ENCODE results near the gene NRAS.

Gene NRAS

DNA sequence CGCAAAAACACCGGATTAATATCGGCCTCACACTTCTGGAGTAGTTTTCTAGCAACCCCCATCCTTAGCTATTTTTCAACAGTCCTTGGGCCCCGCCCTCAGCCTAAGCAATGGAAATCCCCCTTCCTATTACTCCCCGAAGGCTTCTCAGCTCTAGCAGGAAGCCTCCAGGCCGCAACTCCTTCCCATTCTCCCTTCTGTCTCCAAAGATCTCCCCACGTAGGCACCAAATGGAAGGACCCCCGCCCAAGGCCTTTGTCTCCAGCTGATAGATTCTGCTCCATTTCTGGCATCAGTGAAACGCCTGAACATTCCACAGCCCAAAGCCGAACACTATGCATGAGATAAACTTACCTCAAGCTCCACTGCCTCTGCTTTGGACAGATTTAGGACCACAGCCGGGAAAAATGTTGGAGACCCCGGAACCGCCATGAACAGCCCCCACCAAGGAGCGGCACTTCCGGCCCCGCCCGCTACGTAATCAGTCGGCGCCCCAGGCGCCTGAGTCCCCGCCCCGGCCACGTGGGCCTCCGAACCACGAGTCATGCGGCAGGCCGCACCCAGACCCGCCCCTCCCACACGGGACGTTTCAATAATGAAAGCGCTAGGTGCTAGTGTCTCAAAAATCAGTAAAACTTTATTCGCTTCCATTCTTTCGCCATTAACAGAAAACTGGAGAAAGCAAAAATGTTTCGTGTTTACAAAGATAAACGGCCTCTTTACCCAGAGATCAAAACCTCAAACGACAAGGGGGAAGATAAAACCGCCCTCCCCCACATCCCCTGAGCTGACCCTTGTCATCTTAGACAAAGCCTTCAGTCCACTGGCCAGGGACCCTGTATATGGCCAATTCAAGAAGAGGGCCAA lies at the start of gene NRAS:
Gene NRAS, minus strand, starts transcription at position 468 of the 867 bp plus-strand sequence. CDS start 611 bp downstream, outside the sequence.
- peak; percentile 90 for DNase-seq (ENCODE audit: low spot score)

DNA sequence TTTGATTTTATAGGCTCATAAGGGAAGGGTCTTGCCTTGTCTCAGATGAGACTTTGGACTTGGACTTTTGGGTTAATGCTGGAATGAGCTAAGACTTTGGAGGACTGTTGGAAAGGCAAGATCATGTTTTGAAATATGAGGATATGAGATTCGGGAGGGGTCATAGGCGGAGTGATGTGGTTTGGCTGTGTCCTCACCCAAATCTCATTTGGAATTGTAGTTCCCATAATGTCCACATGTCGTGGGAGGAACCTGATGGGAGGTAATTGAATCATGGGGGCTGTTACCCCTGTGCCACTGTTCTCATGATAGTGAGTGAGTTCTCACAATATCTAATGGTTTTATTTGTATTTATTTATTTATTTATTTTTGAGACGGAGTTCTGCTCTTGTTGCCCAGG lies 48.1 kb upstream of the NRAS start:
- no peak for DNase-seq (ENCODE audit: low spot score)
- TF ChIP-seq, protein P1, sequence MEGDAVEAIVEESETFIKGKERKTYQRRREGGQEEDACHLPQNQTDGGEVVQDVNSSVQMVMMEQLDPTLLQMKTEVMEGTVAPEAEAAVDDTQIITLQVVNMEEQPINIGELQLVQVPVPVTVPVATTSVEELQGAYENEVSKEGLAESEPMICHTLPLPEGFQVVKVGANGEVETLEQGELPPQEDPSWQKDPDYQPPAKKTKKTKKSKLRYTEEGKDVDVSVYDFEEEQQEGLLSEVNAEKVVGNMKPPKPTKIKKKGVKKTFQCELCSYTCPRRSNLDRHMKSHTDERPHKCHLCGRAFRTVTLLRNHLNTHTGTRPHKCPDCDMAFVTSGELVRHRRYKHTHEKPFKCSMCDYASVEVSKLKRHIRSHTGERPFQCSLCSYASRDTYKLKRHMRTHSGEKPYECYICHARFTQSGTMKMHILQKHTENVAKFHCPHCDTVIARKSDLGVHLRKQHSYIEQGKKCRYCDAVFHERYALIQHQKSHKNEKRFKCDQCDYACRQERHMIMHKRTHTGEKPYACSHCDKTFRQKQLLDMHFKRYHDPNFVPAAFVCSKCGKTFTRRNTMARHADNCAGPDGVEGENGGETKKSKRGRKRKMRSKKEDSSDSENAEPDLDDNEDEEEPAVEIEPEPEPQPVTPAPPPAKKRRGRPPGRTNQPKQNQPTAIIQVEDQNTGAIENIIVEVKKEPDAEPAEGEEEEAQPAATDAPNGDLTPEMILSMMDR (IDR thresholded peaks at IDR 0.05; ENCODE audit: extremely low read depth, missing control alignments): no peak

More for the DNA sequence above, at the start of gene NRAS:
- TF ChIP-seq, protein P1 (IDR thresholded peaks at IDR 0.05; ENCODE audit: extremely low read depth, missing control alignments): no peak

DNA sequence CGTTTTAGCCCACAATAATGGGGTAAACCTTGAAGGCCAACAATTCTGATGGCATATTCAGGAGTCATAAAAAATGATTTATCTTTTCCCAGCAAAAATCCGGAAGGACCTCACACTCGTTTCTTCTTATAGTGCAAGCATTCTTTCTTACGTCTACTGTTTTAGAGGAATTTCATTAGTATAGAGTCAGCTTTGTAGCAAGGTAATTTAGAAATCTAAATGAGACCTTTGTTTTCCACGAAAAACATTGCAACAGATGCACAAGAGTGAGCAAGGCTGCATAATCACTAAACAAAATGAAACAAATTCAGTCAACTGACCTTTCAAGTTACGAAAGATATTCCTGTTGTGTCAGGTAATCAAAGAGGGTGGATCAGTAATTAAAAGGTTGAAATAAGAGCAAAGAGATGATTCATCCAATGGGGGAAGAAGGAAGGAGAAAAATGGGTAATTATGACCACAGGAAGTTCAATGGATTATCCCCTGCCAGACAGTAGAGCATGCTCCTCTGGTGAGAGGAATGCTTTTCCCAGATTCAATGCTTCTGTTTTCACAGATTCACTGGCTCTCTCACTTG lies 41.8 kb upstream of the NRAS start:
- DNase-seq (ENCODE audit: low spot score): no peak
- TF ChIP-seq, protein P1 (IDR thresholded peaks at IDR 0.05; ENCODE audit: extremely low read depth, missing control alignments): no peak

DNA sequence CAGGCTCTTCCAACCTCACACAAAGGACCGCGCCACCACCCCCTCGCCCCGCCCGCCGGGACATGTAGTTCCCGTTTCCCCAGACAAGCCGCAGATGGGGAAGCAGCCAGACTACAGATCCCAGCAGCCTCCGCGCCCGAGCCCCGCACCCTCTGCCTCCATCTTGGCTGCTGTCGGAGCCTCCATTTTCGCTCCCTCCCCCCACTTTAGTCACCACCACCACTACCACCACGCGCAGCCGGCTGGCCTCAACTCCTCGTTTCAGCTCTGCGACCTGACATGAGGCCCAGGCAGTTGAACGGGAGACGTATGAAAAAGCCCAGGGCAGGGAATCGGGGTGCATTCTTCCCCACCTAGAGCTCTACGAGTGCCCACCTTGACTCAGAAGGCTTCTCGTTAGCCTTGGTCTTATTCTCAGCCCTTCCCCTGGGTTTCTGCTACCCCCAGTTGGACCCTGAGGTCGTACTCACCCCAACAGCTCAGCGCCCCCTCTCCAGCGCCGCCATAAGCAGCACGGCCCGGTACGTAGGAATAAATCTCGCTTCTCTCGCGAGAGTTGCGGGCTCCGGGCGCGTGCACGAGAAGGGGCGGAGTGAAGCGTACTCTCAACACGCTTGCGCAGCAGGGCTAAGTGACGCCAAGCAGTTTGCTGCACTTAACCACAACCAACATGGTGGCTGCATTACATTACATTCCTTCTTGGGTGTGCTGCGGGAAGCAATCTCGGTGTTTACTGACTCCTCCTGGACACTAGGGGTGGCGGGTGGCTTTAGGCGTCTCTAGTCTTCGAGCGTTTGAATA lies 41.1 kb upstream of the NRAS start, which contains the start of gene CSDE1:
Gene CSDE1, minus strand, starts transcription at position 530 of the 801 bp plus-strand sequence. CDS start 18,094 bp downstream, outside the sequence.
- TF ChIP-seq, protein P1 (IDR thresholded peaks at IDR 0.05; ENCODE audit: extremely low read depth, missing control alignments): no peak
- peak; percentile 87 for DNase-seq (ENCODE audit: low spot score)

DNA sequence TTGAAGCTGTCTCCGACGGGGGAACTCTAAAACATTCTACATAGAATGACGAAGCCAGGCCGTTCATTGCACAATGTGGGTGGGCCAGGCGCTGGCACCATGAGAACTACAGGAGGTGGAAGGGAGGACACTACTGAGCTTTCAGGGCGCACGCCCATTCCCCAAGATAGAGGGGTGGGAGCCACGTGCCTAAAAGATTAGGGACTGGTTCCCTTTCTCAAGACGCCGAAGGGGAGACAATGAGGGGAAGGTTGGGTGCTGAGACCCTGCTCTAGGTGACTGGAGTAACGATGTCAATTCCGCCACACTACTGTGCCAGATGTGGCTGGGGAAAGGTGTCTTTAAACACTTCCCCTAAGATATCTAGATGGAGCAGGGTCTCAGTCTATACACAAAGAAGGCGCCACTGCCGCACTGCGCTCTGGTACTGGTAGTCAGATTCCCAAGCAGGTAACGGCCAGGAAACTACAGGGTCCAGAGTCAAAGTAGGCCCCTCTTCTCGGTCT lies 40.4 kb upstream of the NRAS start:
- TF ChIP-seq, protein P1 (IDR thresholded peaks at IDR 0.05; ENCODE audit: extremely low read depth, missing control alignments): no peak
- DNase-seq (ENCODE audit: low spot score): no peak

DNA sequence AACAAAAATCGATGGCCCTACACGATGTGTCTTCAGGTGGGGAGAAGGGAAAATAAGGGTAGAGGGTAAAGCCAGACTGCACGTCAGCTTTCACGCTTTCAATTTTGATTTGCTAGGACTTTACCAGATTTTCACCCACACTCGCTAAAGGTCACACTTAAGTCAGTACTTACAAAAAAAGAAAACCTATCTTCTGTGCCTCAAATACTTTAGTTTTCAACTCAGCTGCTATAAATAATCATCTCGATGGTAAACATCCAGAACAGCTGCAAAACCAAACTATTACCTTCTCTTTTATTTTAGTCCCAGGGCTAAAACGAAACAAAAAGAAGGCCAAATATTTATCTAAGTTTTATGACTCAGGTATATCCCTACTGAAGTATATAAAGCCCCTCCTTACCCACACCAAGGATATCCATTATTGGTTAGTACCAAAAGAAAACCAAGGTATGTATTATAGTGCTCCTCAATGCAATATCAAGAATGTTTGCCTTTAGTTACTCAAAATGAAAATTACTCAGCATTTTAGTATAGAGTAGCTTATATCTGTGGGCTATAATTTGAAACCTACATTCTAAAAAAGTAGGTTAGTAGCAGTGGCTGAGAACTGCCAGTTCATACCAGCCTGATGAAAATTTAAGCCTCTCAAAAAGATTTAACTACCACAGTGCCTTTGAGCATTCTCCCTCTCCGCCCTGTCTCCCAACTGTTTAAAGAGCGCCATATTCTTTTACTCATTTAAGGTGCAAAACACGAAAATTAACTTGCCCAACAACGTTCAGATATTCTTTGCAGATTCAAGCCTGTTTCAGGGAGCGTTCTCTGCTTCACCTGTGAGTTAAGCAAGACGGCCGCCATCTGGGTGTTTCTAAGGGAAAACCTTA lies 39.7 kb upstream of the NRAS start:
- DNase-seq (ENCODE audit: low spot score): peak; percentile 44

More for the DNA sequence above, 39.7 kb upstream of the NRAS start:
- TF ChIP-seq, protein P1 (IDR thresholded peaks at IDR 0.05; ENCODE audit: extremely low read depth, missing control alignments): no peak

Data from GM20000 (cell line).